Stimulated activated CD8-positive, alpha-beta memory T cell treated with anti-CD3 and anti-CD28 coated beads, Interleukin-12 subunit alpha, Interleukin-12 subunit beta, amount 100 ng/mL, for 24 hours (primary cell): ENCODE data around the gene FOXL1.

Experiments
- DNase-seq: peaks from one replicate; pipeline ENCODE4 v3.0.0-alpha.2; 2020; ENCODE audit errors: extremely low read depth

FOXL1 gene

DNA sequence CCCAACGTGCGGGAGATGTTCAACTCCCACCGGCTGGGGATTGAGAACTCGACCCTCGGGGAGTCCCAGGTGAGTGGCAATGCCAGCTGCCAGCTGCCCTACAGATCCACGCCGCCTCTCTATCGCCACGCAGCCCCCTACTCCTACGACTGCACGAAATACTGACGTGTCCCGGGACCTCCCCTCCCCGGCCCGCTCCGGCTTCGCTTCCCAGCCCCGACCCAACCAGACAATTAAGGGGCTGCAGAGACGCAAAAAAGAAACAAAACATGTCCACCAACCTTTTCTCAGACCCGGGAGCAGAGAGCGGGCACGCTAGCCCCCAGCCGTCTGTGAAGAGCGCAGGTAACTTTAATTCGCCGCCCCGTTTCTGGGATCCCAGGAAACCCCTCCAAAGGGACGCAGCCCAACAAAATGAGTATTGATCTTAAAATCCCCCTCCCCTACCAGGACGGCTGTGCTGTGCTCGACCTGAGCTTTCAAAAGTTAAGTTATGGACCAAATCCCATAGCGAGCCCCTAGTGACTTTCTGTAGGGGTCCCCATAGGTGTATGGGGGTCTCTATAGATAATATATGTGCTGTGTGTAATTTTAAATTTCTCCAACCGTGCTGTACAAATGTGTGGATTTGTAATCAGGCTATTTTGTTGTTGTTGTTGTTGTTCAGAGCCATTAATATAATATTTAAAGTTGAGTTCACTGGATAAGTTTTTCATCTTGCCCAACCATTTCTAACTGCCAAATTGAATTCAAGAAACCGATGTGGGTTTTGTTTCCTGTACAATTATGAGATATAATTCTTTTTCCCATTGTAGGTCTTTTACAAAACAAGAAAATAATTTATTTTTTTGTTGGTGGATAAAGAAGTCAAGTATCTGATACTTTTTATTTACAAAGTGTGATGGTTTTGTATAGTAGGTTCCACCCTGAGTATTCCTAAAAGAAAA, 9.4 kb upstream of the FOXL1 start:
- no peak for DNase-seq

DNA sequence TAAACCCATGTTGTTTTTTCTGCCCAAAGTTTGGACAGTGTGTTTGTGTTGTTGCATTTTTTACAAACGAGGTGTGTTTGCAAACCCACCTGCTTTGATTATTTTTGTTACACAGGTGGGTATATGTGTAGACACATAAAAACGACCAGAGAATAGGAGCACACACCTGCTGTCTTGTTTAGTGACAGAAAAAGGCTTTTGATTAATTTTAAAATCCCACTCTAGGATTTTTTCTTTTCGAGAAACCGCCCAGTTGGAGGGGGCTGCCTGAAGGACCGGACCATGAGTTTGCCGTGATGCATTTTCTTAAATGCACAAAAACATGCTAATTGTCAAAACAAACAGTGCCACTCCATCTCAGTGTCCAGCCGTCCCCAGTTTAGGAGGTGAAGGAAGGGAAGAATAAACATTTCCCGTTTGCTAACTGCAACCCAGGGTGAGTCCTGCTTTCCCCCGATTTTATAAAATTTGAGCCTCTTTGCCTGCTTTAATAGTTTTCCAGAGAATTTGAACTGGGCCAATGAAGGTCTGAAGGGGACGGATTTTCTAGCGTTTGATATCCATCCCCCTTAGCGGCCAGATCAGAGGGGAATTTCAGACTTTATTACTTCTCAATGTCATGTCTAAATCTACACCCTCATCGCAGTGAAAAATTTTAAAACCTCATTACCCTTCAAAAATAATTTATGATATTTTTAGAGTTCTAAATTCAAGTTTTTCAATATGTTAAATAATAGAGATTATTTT, 8.5 kb upstream of the FOXL1 start:
- no peak for DNase-seq

DNA sequence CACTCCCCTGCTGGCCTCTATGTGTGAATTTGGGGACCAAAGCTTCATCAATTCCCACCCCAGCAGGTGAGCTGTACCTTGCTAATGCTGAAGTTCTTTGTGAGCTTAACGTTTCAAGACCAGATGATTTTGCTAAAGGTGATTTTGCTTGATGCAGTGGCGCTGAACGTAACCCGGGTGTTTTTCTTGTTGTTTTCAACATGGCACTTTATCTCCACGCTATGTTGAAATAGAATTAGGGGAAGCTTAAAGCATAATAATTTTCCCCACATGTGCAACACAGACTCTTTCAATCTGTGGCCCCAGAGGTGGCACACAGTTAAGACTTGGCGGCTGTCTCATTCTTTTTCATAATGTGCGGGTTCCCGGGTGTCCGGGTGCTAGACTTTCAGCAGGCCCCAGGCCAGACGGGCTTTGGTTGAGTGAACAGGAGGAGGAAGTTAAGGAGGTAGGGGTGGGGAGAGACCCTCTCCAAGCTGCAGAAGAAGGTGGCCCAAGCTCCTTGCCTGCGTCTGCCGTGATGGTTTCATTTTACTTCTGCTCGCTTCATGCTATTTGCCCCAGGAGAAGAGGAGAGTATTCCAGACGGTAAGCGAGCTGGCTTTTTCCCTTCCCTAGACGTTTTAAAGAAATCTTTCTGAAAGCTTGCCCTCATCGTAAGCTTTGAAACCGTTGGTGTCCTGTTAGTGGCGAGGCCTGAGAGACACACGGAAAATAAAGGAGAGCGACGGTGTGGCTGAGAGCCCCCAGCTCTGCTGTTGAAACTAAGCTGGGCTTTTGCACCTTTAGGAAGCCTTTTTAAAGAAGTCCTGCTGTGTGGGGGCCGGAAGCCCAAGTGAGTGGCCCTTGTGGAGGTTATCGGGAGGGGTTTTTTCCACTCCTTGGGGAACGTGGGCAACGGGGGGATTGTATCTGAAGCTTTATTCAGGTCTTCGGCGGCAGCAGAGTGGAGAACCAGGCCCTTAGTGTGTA, 7.5 kb upstream of the FOXL1 start:
- DNase-seq = no peak

DNA sequence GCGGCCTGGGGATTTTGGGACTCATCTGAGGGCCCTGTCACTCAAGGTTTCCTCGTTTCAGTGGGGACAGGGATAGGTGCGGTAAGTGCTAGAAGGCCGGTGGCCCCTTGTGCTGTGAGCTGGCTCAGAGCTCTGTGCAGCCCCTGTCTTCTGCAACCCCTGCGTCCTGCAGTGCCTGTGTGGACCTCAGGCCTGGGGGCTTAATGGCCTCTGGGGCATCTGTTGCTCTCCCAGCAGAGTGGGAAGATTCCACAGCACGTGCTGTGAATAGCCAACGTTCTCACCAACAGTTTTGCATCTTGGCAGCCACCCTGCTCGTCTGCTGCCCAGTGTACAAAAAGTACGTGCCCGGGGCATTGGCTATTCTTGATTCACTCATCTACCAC, 6.8 kb upstream of the FOXL1 start:
- no peak for DNase-seq

DNA sequence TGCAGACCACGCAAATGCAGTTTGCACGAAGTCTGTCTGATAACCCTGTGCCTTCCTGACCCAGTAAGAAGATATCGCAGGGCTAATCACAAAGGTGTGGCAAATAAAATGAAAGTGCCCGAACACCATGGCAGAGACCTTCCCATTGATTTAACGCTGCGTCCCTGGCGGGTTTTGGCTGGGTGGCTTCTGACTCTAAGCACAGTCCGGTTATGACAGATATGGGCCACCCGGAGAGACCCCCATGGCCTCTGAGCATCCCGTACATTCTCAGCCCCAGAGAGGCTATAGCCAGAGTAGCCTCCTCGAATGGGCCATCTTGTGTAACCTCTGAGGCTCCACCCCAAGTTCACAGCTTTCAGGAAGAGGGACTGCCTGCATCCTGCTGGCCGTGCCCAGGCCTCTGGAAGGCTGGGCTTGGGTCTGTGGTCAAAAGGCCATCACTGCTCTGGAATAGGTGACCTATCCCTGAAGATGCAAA, 6.3 kb upstream of the FOXL1 start:
- no peak for DNase-seq

DNA sequence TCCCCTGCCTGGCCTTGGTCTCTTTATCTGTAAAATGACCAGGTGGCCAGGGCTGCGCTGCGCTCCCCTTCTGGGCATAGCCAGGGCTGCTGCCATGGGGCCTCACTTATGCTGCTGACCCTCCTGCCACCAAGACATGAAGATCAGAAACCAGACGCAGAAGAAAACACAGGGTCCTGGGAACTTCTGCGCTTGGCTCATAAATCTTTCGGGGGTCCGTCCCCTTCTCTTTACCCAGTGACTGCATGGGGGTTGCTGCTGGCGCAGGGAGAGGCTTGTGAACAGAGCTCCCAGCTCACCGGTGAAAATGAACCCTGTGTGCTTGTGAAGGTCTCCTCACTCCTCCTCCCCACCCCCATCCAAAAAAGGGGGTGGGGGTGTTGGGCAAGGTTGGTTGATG, 5.7 kb upstream of the FOXL1 start:
- DNase-seq = no peak

DNA sequence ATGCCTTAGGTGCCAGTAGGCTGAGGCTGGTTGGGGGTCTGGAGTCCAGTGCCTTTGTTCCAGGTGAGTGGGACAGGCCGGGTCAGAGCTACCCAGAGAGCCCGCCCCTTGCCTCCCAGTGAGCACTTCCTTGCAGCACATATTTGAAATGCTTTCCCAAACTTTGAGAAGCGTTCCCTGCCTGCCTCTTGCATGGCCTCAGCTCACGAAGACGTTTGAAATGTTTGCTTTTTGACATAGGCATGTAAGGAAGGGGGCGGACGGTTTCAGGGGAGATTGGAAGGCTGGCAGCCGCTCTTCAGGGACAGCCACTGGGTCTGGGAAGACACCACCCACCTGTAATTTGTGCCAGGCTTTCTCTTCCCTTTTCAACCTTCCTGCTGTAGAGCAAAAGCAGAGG, 5.1 kb upstream of the FOXL1 start:
- DNase-seq = no peak

DNA sequence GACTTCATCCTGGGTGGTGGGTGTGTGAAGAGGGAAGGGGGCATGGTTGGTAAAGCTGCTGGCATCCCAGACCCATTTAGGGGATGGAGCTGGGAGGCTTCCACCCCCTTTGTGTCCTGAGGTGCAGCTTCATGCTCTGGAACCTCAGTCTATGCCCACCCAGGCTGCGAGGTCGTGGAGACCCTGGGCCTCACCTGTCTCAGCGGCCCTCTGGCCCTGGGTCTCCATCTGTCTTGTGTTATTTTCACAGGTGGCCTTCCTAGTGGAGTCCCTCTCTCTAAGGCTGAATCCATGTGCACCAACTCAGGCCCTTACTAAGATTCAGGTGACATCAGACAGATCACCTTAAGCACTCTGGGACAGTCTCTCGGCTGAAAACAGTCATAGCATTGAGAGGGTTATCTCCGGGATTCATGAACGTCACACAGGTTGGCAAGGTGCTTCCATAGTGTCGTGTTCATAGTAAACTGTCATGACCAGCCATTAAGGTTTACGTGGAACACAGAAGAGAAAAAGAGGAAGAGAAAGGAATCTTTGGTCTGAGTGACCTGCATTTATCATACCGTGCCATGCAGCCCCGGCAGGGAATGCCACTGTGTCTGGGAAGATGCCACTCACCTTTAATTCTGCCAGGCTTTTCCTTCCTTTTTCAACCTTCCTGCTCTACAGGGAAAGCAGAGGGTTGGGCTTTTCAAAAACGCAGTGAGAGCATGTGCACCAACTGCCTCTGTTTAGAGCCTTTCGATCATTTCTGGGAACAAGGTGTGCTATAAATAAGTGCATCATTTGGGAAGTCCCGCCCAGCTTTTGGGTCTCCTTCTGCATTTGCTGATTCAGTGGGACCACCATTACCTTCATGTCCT, 4.5 kb upstream of the FOXL1 start:
- no peak for DNase-seq

DNA sequence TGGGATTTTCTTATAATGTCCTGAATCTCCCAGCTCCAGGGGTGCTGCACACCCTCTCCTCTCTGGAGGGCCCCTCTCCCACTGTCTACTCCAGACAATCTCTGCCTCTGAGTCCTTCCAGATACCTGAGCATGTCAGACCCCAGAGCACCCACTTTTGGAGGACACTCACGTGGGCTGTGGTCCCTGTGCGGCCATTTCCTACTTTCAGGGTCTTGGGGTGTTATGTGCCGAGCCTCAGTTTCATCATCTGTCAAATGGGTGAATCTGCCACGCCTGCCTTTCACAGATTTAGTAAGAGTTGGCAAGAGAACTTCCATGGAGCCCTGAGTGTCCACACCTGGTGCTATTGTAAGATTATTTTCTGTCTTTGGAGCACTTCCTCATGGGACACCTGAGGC, 3.7 kb upstream of the FOXL1 start:
- DNase-seq = no peak

DNA sequence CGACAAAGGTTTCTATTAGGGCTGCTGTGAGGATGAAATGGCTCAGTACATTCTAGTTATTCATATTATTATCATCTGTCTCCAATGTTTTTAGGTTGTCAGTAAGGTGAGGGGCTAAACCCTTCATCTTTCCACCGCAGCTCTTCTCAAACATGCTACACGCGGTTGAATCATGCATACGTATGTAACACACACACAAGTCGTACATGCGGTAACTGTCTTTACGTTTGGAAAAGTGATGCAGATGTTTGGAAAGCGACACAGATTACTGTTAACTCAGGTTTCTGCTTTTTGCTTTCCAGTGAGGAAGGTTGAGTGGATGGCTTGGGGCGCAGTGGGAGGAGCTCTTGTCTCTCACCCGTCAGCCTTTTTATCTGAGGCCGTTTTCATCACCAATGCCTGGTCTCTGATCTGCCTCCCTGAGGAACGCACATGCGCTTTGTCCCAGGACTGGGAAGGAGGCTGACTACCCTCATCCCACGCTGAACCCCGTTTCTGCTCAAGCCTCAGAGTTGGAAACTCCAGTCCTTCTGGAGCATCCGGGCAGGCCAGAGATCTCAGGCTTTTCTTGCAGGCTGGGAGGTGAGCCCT, 3.2 kb upstream of the FOXL1 start:
- DNase-seq = no peak

DNA sequence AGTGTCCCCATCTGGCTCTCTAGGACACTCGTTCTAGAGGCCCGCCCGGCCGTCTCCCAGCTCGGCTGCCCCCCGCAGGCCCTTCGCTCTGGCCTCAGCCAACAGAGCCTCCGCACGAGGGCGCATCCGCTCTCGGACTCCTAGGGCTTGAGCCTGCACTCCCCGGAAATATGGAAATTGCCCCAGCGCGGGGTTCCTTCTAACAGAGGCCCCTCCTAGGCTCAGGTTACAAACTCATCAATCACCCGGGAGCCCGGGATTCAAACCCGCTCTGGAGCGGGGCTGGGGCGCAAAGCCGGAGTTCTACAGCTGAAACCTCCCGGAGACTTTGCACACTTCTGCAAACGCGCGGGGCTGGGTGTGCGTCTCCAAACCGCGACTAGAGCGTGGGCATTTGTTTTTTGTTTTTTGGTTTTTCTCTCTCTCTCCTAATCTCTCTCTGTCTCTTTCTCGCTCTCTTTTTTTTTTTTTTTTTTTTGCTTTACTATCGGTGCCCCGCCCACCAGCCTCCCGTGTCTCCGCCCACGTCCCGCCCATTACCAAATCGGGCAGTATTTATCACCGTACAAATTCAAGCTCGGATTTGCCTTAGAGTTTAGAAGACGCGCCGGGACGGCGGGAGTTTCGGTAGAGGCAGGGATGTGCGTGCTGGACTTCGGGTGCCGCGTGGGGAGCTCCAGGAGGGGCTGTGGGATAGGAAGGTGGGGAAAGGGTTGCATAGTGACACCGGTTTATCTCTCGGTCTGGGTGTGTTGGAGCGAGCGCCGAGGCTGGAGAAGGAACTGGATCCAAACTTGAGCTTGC, 2.4 kb upstream of the FOXL1 start:
- peak; percentile 11 for DNase-seq

DNA sequence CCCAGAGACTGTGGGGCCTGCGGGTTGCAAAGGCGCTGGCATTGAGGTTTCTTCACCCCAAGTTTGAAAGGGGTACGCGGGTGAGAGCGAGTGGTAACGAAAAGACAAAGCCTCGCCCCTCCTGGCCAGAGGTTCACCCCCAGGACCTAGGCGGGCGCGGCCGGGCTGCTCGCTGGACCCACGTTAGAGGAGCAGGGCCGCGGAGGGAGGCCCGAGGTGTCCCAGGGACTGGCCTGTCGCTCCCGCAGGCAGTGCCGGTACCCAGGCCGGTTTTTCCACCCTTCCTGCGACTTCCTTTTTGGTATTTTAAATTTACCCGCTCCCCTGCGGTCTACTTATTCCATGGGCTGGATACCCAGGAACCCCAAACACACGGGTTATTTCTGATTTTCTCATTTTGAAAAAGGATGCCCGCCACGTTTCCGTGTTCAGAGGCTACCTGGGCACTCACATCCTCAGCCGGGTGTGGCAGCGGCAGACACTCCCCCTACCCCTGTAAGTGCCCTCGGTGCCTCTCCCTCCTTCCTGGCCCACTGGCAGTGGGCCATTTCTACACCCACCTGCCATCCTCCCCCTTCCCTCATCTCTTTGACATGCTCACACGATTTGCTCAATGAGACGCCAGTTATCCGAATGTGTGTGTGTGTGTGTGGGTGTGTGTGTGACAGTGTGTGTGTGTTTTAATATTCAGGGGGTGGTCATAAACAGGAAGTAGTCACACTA, 1.6 kb upstream of the FOXL1 start:
- no peak for DNase-seq

DNA sequence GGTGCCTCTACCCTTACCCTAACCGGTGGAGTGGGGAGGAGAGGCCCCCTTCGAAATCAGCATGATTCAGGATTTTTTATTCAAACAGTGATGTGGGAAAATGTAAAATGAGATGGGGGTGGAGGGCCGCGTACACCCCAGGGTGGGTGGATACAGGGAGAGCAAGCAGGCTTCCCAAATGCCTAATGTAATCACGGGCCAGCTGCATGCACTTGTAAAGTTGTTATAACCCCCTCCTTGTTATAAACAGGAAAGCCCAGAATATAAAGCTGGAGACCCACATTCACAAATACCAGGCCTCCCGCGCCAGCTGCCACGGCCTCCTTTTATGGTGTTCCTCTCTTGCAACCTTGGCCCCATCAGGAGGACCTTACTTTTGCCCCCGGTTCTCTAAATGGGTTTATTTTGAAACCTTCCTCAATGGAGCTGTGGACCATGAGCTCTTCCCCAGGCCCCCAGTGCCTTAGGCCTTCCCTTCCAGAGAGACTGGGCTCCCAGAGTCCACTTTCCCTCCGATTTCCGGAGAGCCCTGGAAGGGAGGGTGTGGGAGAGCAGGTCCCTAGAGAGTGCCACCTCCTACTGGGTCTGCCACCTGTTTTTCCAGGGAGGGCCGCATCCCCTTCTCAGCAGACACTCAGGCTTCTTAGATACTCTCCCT, 906 bp upstream of the FOXL1 start:
- DNase-seq = no peak

DNA sequence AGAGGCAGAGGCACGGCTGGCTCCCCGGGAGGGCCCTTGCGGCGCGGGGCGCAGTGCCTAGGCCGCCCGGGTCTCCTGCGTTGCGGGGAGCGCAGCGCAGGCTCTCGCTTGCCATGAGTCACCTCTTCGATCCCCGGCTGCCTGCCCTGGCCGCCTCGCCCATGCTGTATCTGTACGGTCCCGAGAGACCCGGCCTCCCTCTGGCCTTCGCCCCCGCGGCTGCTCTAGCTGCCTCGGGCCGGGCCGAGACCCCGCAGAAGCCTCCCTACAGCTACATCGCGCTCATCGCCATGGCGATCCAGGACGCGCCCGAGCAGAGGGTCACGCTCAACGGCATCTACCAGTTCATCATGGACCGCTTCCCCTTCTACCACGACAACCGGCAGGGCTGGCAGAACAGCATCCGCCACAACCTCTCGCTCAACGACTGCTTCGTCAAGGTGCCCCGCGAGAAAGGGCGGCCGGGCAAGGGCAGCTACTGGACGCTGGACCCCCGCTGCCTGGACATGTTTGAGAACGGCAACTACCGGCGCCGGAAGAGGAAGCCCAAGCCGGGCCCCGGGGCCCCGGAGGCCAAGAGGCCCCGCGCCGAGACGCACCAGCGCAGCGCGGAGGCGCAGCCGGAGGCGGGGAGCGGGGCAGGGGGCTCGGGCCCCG, 390 bp downstream of the FOXL1 start:
- no peak for DNase-seq

DNA sequence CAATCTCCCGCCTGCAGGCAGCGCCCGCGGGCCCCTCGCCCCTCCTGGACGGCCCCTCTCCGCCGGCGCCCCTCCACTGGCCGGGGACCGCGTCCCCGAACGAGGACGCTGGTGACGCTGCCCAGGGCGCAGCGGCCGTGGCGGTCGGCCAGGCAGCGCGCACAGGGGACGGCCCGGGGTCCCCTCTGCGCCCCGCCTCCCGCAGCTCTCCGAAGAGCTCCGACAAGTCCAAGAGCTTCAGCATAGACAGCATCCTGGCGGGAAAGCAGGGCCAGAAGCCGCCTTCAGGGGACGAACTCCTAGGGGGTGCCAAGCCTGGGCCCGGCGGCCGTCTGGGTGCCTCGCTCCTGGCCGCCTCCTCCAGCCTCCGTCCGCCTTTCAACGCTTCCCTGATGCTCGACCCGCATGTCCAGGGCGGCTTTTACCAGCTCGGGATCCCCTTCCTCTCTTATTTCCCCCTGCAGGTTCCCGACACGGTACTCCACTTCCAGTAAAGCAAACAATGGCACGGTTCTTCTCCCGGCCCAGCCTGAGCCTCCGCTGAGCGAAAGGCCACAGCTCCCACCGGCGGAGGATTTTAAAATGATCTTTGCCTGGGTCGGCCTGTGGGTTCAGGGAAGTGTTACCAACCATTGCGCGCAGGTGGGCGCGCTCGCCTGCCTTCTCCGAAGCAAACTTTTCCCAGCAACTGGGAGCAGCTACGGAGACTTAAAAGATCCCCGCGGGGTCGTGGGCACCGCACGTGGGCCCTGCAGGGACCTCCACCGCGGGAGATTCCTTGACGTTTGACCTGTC, 1.1 kb downstream of the FOXL1 start:
- DNase-seq = no peak

DNA sequence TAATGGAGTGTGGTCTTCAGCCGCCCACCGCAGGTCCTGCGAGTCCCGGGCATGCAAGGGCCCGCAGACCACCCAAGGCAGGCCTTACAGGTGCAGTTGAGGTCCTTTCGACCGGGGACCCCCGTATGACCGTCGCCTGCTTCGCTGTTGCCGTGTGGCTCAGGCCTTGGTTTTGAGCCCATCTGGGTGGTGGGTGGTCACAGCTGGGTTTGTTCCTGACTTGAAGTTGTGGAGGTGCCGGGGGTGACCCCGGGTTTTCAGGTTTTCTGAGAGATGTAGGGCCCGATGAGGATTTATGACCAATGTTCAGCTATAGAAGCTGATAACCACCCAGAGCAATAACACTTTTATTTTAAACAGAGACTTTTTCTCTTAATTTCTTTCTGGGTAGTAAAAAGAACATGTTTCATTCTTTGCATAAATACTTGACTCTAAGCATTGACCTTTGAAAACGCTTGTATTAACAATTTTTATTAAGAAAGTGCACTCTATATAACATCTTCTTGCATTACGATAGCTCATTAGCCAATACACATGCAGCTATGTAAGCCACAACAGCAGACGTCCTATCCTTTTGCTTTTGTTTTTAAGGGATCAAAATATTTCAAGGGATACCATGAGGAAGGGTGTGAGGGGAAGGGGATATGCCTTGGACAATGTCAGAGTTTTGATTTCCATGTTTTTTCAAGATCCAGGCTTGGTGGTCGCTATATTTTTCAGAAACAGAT, 1.9 kb downstream of the FOXL1 start:
- no peak for DNase-seq
